H1 (cell line): ENCODE measurements around the gene HSPBP1. TPM values are rescaled to one million over a fixed set of nuclear protein-coding genes. Genes with fewer than 3 reads are reported as not detected.

ENCODE experiments used
- CTCF ChIA-PET: fragments of 300-600 bp; sonication (Branson Sonifier 250); formaldehyde crosslinking; loops from one replicate; lab custom pipeline; 2021; ENCODE audit not compliant: partially characterized antibody; lab: Charles Lee
- POLR2A ChIA-PET: fragments of 300-600 bp; sonication (Branson Sonifier 250); formaldehyde crosslinking; loops from one replicate; lab custom pipeline; 2021; ENCODE audit warnings: inconsistent platforms; ENCODE audit not compliant: partially characterized antibody; lab: Charles Lee
- DNase-seq, 2 experiments: peaks; one replicate each; pipeline versions ENCODE4 v3.0.0 to v3.0.0-alpha.2; 2010 to 2022; ENCODE audit warnings: low spot score in 2 of 2, low read depth in 1 of 2, mixed read lengths in 1 of 2
- FAIRE-seq: peaks from 2 replicates; lab custom pipeline; 2011; peaks lifted over from hg19 to GRCh38; lab: Jason Lieb, UNC
- H2AFZ ChIP-seq: 2 replicates; pipeline ENCODE4 v1.8.1; 2012; ENCODE audit warnings: low read length, inconsistent platforms
- H2AK5ac ChIP-seq: 2 replicates; pipeline ENCODE4 v1.6.1; 2013; ENCODE audit warnings: low read depth, low read length
- H2BK120ac ChIP-seq: replicated peaks from 2 replicates; pipeline ENCODE3; 2013; ENCODE audit warnings: low read depth, low read length, inconsistent platforms
- H2BK12ac ChIP-seq: 2 replicates; pipeline ENCODE4 v1.6.1; 2013; ENCODE audit warnings: low read depth, low read length
- H2BK15ac ChIP-seq: 2 replicates; pipeline ENCODE4 v1.6.1; 2013; ENCODE audit warnings: low read length
- H2BK20ac ChIP-seq: 2 replicates; pipeline ENCODE4 v1.6.1; 2013; ENCODE audit warnings: low read length
- H2BK5ac ChIP-seq: 2 replicates; pipeline ENCODE4 v1.6.1; 2013; ENCODE audit warnings: low read depth, low read length
- H3K14ac ChIP-seq: 2 replicates; pipeline ENCODE4 v1.6.1; 2013; ENCODE audit warnings: inconsistent platforms; ENCODE audit not compliant: insufficient read length
- H3K18ac ChIP-seq: 2 replicates; pipeline ENCODE4 v1.6.1; 2013; ENCODE audit warnings: low read length; ENCODE audit errors: extremely low read depth
- H3K23ac ChIP-seq: 2 replicates; pipeline ENCODE4 v1.6.1; 2013; ENCODE audit warnings: inconsistent platforms; ENCODE audit not compliant: insufficient read length
- H3K23me2 ChIP-seq: 2 replicates; pipeline ENCODE4 v1.6.1; 2013; ENCODE audit warnings: low read depth, low read length
- H3K27ac ChIP-seq: 2 replicates; pipeline ENCODE4 v1.6.1; 2011; ENCODE audit warnings: low read depth, low read length, inconsistent platforms
- H3K27me3 ChIP-seq, 4 experiments: replicated peaks in 1 of 4; 1 replicate in 1 of 4; 2 replicates in 3 of 4; pipeline versions ENCODE4 v1.6.1 to v1.8.1; 2011 to 2013; ENCODE audit warnings: low read length in 3 of 4, mild to moderate bottlenecking in 3 of 4, inconsistent platforms in 2 of 4, mixed read lengths in 2 of 4, moderate library complexity in 1 of 4; ENCODE audit not compliant: control insufficient read depth in 3 of 4, insufficient read depth in 3 of 4; ENCODE audit errors: extremely low read depth in 1 of 4
- H3K36me3 ChIP-seq, 4 experiments: 2 replicates each; pipeline versions ENCODE4 v1.6.1 to v1.8.1; 2011 to 2013; ENCODE audit warnings: mild to moderate bottlenecking in 4 of 4, low read length in 3 of 4, moderate library complexity in 2 of 4, control low read depth in 1 of 4, inconsistent platforms in 1 of 4; ENCODE audit not compliant: insufficient read depth in 4 of 4, control insufficient read depth in 2 of 4
- H3K4ac ChIP-seq: replicated peaks from 2 replicates; pipeline ENCODE3; 2013; ENCODE audit warnings: low read length, low read depth, mixed read lengths, inconsistent platforms; ENCODE audit not compliant: insufficient read length
- H3K4me1 ChIP-seq, 4 experiments: replicated peaks in 1 of 4; 1 replicate in 1 of 4; 2 replicates in 3 of 4; pipeline versions ENCODE4 v1.6.1 to v1.8.1; 2011 to 2013; ENCODE audit warnings: low read length in 3 of 4, inconsistent platforms in 2 of 4, mixed read lengths in 1 of 4; ENCODE audit not compliant: insufficient read depth in 4 of 4, control insufficient read depth in 3 of 4
- H3K4me2 ChIP-seq, 2 experiments: 2 replicates each; pipeline versions ENCODE4 v1.6.1 to v1.8.1; 2011 to 2013; ENCODE audit warnings: low read depth in 2 of 2, low read length in 2 of 2, control low read depth in 1 of 2, inconsistent platforms in 1 of 2, mild to moderate bottlenecking in 1 of 2; ENCODE audit not compliant: insufficient read depth in 1 of 2
- H3K4me3 ChIP-seq, 4 experiments: fragments of 200-600, 300-600 bp in 1 of 4; sonication (generic), shearing (Covaris generic), sonication (Bioruptor Twin) in 1 of 4; 2 replicates each; pipeline versions ENCODE4 v1.5.1 to v1.8.1; 2011 to 2016; ENCODE audit warnings: low read length in 4 of 4, low read depth in 3 of 4, control low read depth in 2 of 4, inconsistent platforms in 2 of 4, mild to moderate bottlenecking in 2 of 4, mixed read lengths in 1 of 4, moderate library complexity in 1 of 4; ENCODE audit not compliant: insufficient read depth in 2 of 4; ENCODE audit errors: extremely low read depth in 1 of 4
- H3K56ac ChIP-seq: replicated peaks from 2 replicates; pipeline ENCODE3; 2013; ENCODE audit warnings: low read depth, mild to moderate bottlenecking, mixed read lengths, low read length, inconsistent platforms; ENCODE audit not compliant: insufficient read length
- H3K79me1 ChIP-seq: 2 replicates; pipeline ENCODE4 v1.6.1; 2013; ENCODE audit warnings: low read depth, low read length, control low read depth
- H3K79me2 ChIP-seq, 2 experiments: 2 replicates each; pipeline versions ENCODE4 v1.6.1 to v1.8.1; 2012 to 2013; ENCODE audit warnings: low read length in 2 of 2, mild to moderate bottlenecking in 2 of 2, inconsistent platforms in 1 of 2; ENCODE audit not compliant: insufficient read depth in 2 of 2, control insufficient read depth in 1 of 2
- H3K9ac ChIP-seq, 4 experiments: replicated peaks in 1 of 4; 1 replicate in 1 of 4; 2 replicates in 3 of 4; pipeline versions ENCODE4 v1.6.1 to v1.8.1; 2011 to 2013; ENCODE audit warnings: low read depth in 3 of 4, low read length in 3 of 4, control low read depth in 2 of 4, mild to moderate bottlenecking in 2 of 4, moderate library complexity in 2 of 4, inconsistent platforms in 1 of 4; ENCODE audit errors: extremely low read depth in 1 of 4
- H3K9me3 ChIP-seq, 2 experiments: 2 replicates each; pipeline versions ENCODE4 v1.6.1 to v1.8.1; 2012 to 2013; ENCODE audit warnings: mild to moderate bottlenecking in 2 of 2, moderate library complexity in 2 of 2, control low read depth in 1 of 2, inconsistent platforms in 1 of 2, low read depth in 1 of 2, low read length in 1 of 2, mixed read lengths in 1 of 2; ENCODE audit not compliant: insufficient read depth in 2 of 2
- H4K20me1 ChIP-seq, 2 experiments: replicated peaks in 1 of 2; 2 replicates each; pipeline versions ENCODE3 to v1.8.1; 2011 to 2013; ENCODE audit warnings: inconsistent platforms in 2 of 2, low read length in 2 of 2, mild to moderate bottlenecking in 1 of 2; ENCODE audit not compliant: insufficient read depth in 2 of 2, control insufficient read depth in 1 of 2
- H4K5ac ChIP-seq: 2 replicates; pipeline ENCODE4 v1.6.1; 2013; ENCODE audit warnings: low read length, low read depth, mixed read lengths, inconsistent platforms; ENCODE audit not compliant: insufficient read length
- H4K8ac ChIP-seq: 2 replicates; pipeline ENCODE4 v1.8.0; 2013; ENCODE audit warnings: mild to moderate bottlenecking, moderate library complexity, low read length, inconsistent platforms; ENCODE audit not compliant: insufficient read depth; ENCODE audit errors: extremely low read depth
- H4K91ac ChIP-seq: replicated peaks from 2 replicates; pipeline ENCODE3; 2013; ENCODE audit warnings: low read length, mixed read lengths, inconsistent platforms; ENCODE audit not compliant: insufficient read length
- EZH2 ChIP-seq: fragments of 200-600 bp; sonication (generic); IDR thresholded peaks from 2 replicates; pipeline ENCODE4 v1.7.1; 2012; ENCODE audit warnings: low read depth, mild to moderate bottlenecking, moderate library complexity, low read length, inconsistent platforms; ENCODE audit not compliant: severe bottlenecking
- GTF2F1 ChIP-seq: IDR thresholded peaks from 2 replicates; pipeline ENCODE4 v1.6.1; 2012; ENCODE audit warnings: low read depth, low read length, improper control_type of control experiment, borderline replicate concordance
- RNF2 ChIP-seq: fragments of 200-900, 300-1000 bp; sonication (generic); IDR thresholded peaks from 2 replicates; pipeline ENCODE4 v1.7.1; 2016; ENCODE audit warnings: borderline replicate concordance, low read depth, mild to moderate bottlenecking, antibody characterized with exemption, low read length; ENCODE audit not compliant: poor library complexity, severe bottlenecking; ENCODE audit errors: missing control alignments
- SIN3A ChIP-seq, 2 experiments: IDR thresholded peaks in 1 of 2; conservative IDR thresholded peaks in 1 of 2; 2 replicates each; pipeline ENCODE4 v1.6.1; 2011 to 2012; ENCODE audit warnings: low read length in 2 of 2, improper control_type of control experiment in 1 of 2, low read depth in 1 of 2, mild to moderate bottlenecking in 1 of 2
- TAF1 ChIP-seq: IDR thresholded peaks from 2 replicates; pipeline ENCODE4 v1.6.1; 2011; ENCODE audit warnings: mild to moderate bottlenecking, low read depth, low read length
- TBP ChIP-seq: IDR thresholded peaks from 2 replicates; pipeline ENCODE4 v1.6.1; 2011; ENCODE audit warnings: low read depth, low read length, improper control_type of control experiment
- WGBS, 2 experiments: shearing (Covaris generic) in 1 of 2; methylation state at CpG; one replicate each; pipeline versions ENCODE4 v1.1.6 to v1.1.7; 2013 to 2015; ENCODE audit warnings: low lambda C conversion rate in 2 of 2, mixed read lengths in 2 of 2, inconsistent platforms in 1 of 2, low coverage in 1 of 2, missing lambda C conversion rate in 1 of 2; ENCODE audit not compliant: insufficient replicate concordance in 2 of 2, insufficient coverage in 1 of 2, insufficient read length in 1 of 2; ENCODE audit errors: extremely low coverage in 1 of 2, missing lambda C conversion rate in 1 of 2; 5-methylcytosine and 5-hydroxymethylcytosine counted together
- polyA plus RNA-seq, 7 experiments: library from polyadenylated mRNA; depleted of rRNA in 3 of 7; stranded (reverse) in 5 of 7; unstranded in 2 of 7; fragments of >200 nt in 5 of 7; fragments of 200-250 nt in 2 of 7; gene quantifications; 1 replicate in 5 of 7; 2 replicates in 1 of 7; 4 replicates in 1 of 7; pipeline versions ENCODE4 v1.2.1 to v1.2.3, GENCODE V29; 2011 to 2013; ENCODE audit warnings: missing spikeins in 2 of 7, mixed read lengths in 2 of 7
- total RNA-seq: library from RNA; stranded (reverse); fragmentation: NEBNext Ultra II Directional; extraction: Animal tissue kit (Norgen Biotek cat#: 25700); gene quantifications from 2 replicates; pipeline ENCODE4 v1.2.1, GENCODE V29; 2021

HSPBP1 gene
- total and polyA plus RNA-seq, 2 of the 8 experiments (the other 6 are each of a cell fraction or from before 2014, with no cell fraction given), result 63.4 to 100 TPM

DNA sequence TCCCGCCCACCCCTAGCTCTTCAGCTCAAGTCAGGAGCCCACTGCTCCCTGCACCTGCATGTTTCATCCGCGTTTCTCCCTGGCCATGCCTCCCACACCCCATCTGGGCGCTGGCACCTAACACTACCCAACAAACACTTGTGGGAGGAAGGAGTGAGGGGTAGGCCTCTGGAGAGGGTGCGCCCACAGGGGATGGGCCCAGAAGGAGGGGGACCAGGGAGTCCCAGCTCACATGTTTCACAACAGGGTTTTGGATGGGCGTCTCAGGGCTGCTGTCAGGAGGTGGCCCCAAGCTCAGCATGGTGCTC is 39.2 kb downstream of the HSPBP1 start:
- Histone ChIP-seq H2BK15ac (no peak overlapping the region), H3K56ac (no peak overlapping the region), H4K20me1 (peaks cover 0 to 16% of the 10 kb centered on the region in 2 experiments), H3K79me2 (no peaks in the 10 kb centered on the region), H3K4ac (no peak overlapping the region), H2BK5ac (no peak overlapping the region), H2AFZ (no peak overlapping the region), H4K8ac (no peak overlapping the region), H4K5ac (no peak overlapping the region), H3K4me3 (no peak overlapping the region), H4K91ac (no peak overlapping the region), H3K36me3 (peaks cover 15 to 65% (median 51%) of the 10 kb centered on the region in 4 experiments), H3K9me3 (no peaks in the 10 kb centered on the region), H2AK5ac (no peak overlapping the region), H3K23ac (no peak overlapping the region), H2BK12ac (no peak overlapping the region), H3K79me1 (no peaks in the 10 kb centered on the region; the same call in 1 of the 2 replicates), H3K18ac (no peak overlapping the region), H3K14ac (no peak overlapping the region), H3K27ac (no peak overlapping the region), H3K9ac (no peak overlapping the region), H3K27me3 (no peaks in the 10 kb centered on the region), H2BK20ac (no peak overlapping the region), H3K4me2 (no peak overlapping the region), H2BK120ac (no peak overlapping the region), H3K23me2 (no peaks in the 10 kb centered on the region)
- POLR2A ChIA-PET, result interaction anchor here (0.7 to 2.1 kb wide), 5 partner anchors 13 to 147 kb away, joined by 3 to 7 read pairs (median 4); no protein-coding TSS in a partner anchor
- DNase-seq (no peak), FAIRE-seq (no peak)
- WGBS, 2 experiments, result 94% methylated on average over 6 of the region's 6 CpGs; no CpG with 5 or more reads in 1 of the 2 experiments
- CTCF ChIA-PET, result interaction anchor here (1.1 to 8.4 kb wide), 4 partner anchors 10 to 100 kb away, joined by 4 to 32 read pairs (median 5); no protein-coding TSS in a partner anchor
- TF ChIP-seq TBP (no peak), TAF1 (no peak), EZH2 (no peak), RNF2 (no peak), SIN3A (conservative IDR thresholded peaks at IDR 0.05 in 1 of 2, IDR thresholded peaks at IDR 0.05 in 1 of 2; ENCODE audit: low read depth in 1 of 2, low read length in 2 of 2) (no peak), GTF2F1 (no peak)
- TF ChIP-seq, all 59 proteins: peak for 0
- H3K4me1 ChIP-seq, result no peaks in the 10 kb centered on the region
